DMS53 treated with DMSO at 0.1 percent for 48 hours (cell line): ENCODE data around the gene VSIG4.

ENCODE experiments used
- DNase-seq: peaks from one replicate; lab custom pipeline; 2025; ENCODE audit not compliant: unreplicated experiment; lab: John Stamatoyannopoulos, UW

Gene VSIG4

GRCh38 chrX:66009231-66009845 is 30.5 kb downstream of the VSIG4 start:
- no peak for DNase-seq

DNA sequence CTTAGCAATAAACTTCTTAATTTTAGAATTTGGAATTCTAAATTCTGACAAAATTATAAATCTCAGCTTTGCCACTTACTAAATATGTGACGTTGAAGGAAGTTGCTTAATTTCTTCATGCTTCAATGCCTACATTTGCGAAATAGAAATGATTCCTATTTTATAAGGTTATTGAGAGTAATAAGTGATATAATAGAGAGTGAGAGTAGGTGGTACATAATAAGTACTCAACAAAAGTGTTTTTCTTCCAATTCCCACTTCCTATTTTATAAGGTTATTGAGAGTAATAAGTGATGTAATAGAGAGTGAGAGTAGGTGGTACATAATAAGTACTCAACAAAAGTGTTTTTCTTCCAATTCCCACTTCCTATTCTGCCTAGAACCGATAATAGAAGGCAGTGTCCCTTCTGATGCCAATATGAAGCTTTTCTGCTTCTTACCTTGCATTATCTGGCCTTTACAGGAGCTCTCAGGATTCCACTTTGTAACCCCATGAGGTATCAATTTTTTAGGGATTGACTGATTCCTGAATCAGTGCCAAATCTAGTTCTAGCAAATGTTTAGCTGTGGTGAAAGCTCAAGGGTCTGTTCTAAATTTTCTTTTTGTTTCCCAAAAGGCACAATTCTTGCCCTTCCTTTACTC is 31.4 kb downstream of the VSIG4 start:
- no peak for DNase-seq

GRCh38 chrX:66007851-66008250 is 32.0 kb downstream of the VSIG4 start:
- no peak for DNase-seq

DNA sequence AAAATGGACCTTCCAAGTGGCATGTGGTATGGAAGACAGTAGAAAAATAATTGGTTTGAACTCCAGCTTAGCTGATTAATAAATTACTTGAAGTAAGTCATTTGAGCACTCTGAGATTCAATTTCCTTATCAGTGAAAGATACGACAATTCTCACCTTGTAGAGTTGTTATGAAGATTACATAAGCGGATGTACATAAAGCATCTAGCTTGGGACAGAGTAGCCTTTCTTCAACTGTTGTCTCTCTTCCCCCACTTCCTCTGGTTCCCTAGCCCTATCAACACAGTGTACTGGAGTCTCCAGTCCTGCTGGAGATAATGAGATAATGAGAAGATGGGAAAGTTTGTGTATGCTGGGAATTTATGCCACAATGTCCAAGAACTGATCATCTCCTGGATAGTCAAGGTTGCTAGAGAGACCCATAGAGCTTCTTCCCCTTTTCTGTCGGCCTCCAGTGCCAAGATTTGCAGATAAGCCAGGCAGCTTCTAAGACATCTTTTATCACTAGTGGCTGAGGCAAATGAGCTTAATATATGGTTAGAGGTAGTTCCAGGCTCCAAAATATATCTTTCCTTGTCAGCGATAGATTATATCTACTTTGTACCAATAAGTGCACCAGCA is 33.9 kb downstream of the VSIG4 start:
- DNase-seq = no peak

- no peak for DNase-seq
Measured at GRCh38 chrX:66004928-66005829, 34.7 kb downstream of the VSIG4 start.

- no peak for DNase-seq
Measured at GRCh38 chrX:66002824-66003680, 36.8 kb downstream of the VSIG4 start.

- no peak for DNase-seq
Measured at GRCh38 chrX:66001596-66001995, 38.3 kb downstream of the VSIG4 start.

GRCh38 chrX:66000628-66001272 is 39.1 kb downstream of the VSIG4 start:
- no peak for DNase-seq

DNA sequence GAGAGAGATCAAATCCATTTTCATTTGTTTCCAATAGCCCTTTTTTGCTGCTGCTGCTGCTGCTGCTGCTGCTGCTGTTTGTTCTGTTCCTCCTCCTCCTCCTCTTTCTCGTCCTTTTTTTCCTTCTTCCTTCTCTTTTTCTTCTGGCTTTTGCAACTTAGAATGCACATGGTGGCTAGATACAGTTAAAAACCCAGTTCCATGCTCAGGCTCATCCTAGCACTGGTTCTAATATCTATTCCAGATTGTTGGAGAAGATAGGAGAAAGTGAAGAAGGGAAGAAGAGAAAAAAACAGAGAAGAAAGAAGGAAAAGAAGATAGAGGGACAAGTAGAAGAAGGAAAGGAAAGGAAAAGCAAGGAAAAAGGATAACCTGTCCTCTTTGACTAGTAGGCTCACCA is 39.7 kb downstream of the VSIG4 start:
- DNase-seq = no peak

GRCh38 chrX:65999563-66000148 is 40.2 kb downstream of the VSIG4 start:
- no peak for DNase-seq

DNA sequence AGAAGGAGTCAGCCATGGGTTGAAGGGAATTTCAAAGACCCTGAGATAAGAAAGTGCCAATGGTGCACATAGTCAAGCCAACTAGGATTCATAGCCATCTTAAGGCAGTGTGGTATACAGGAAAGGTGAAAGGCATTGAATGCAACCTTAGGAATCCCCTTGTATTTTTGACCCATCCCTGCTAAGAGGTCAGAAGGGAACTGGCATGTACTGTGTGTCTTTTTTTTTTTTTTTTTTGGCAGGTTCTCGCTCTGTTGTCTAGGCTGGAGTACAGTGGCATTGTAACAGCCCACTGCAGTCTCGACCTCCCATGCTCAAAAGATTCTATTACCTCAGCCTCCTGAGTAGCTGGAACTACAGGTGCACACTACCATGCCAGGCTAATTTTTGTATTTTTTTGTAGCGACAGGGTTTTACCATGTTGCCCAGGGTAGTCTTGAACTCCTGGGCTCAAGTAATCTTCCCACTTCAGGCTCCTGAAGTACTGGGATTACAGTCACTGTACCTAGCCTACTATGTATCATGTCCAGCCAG is 40.8 kb downstream of the VSIG4 start:
- DNase-seq = no peak

- DNase-seq = no peak
Measured at GRCh38 chrX:65997978-65998717, 41.7 kb downstream of the VSIG4 start.

- DNase-seq = no peak
Measured at GRCh38 chrX:65994519-65995506, 45.1 kb downstream of the VSIG4 start.

- DNase-seq = no peak
Measured at GRCh38 chrX:65993915-65994460, 45.9 kb downstream of the VSIG4 start.

GRCh38 chrX:65993332-65993731 is 46.5 kb downstream of the VSIG4 start:
- DNase-seq = no peak

GRCh38 chrX:65990702-65991101 is 49.2 kb downstream of the VSIG4 start:
- no peak for DNase-seq

DNA sequence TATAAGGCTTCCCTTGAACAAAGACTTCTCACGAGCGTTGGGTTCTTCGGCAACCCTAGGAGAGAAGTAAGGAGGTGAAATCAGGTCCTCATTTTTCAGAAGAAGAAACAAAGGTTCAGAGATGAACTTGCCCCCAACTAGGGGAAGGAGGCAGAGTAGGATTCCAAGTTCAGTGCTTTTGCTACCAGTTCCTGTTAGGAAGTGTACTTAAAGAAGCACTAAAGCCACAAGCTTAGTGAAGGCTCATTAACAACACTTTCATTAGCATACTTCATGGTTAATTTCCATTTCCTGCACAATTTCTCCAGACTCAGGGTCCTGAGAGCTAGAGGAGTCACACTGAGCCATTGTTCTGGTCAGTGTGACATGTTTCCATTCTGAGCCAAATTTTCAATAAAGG is 52.1 kb downstream of the VSIG4 start:
- DNase-seq = no peak
